ENCODE measurements around the gene SCRN1. TPM values are rescaled to one million over a fixed set of nuclear protein-coding genes. Genes with fewer than 3 reads are reported as not detected.

SCRN1 gene
- polyA plus RNA-seq, 1 donor from 2014 or later: 130 TPM

- Histone ChIP-seq H3K27me3 (ENCODE audit: insufficient read depth, low read depth, low read length) (no peaks in the 10 kb centered on the region), H3K27ac (ENCODE audit: low read length) (peak overlapping the region; percentile 48), H4K20me1 (ENCODE audit: insufficient read depth) (peaks cover 3% of the 10 kb centered on the region), H3K36me3 (ENCODE audit: insufficient read depth, low read length) (peaks cover under 1% of the 10 kb centered on the region), H3K9me3 (ENCODE audit: low read length) (no peaks in the 10 kb centered on the region), H3K9me2 (ENCODE audit: insufficient read depth, low read length) (no peaks in the 10 kb centered on the region), H2AFZ (ENCODE audit: low read depth, low read length) (peak overlapping the region; percentile 29), H3K9ac (ENCODE audit: low read length) (peak overlapping the region; percentile 79), H3K79me2 (replicated peaks; ENCODE audit: insufficient read depth, low read length) (peaks cover 62% of the 10 kb centered on the region), H3F3A (ENCODE audit: insufficient read depth, low read length, poor library complexity, severe bottlenecking) (peaks cover 15% of the 10 kb centered on the region), H3K4me3 (ENCODE audit: low read length) (peak overlapping the region; percentile 89), H3K4me2 (ENCODE audit: low read length) (peak overlapping the region; percentile 95)
- no peak for TF ChIP-seq CTCF (IDR thresholded peaks at IDR 0.05; ENCODE audit: poor library complexity, severe bottlenecking)
- no peak for TF ChIP-seq POLR2AphosphoS5 (IDR thresholded peaks at IDR 0.05)
Observed at GRCh38 chr7:30027740-30028215, 38.2 kb upstream of the SCRN1 start.

GRCh38 chr7:30027065-30027456 is 37.5 kb upstream of the SCRN1 start:
- Histone ChIP-seq H3K36me3 (ENCODE audit: insufficient read depth, low read length) (no peaks in the 10 kb centered on the region), H3K4me3 (ENCODE audit: low read length) (peak overlapping the region; percentile 89), H3K27me3 (ENCODE audit: insufficient read depth, low read depth, low read length) (no peaks in the 10 kb centered on the region), H3K9me2 (ENCODE audit: insufficient read depth, low read length) (no peaks in the 10 kb centered on the region), H3K9ac (ENCODE audit: low read length) (peak overlapping the region; percentile 59), H3F3A (ENCODE audit: insufficient read depth, low read length, poor library complexity, severe bottlenecking) (peaks cover 15% of the 10 kb centered on the region), H4K20me1 (ENCODE audit: insufficient read depth) (peaks cover 3% of the 10 kb centered on the region), H3K4me2 (ENCODE audit: low read length) (peak overlapping the region; percentile 95), H3K79me2 (replicated peaks; ENCODE audit: insufficient read depth, low read length) (peaks cover 57% of the 10 kb centered on the region), H3K27ac (ENCODE audit: low read length) (peak overlapping the region; percentile 61), H3K9me3 (ENCODE audit: low read length) (no peaks in the 10 kb centered on the region), H2AFZ (ENCODE audit: low read depth, low read length) (peak overlapping the region; percentile 24)
- no peak for TF ChIP-seq CTCF (IDR thresholded peaks at IDR 0.05; ENCODE audit: poor library complexity, severe bottlenecking)
- no peak for TF ChIP-seq SMC3 (conservative IDR thresholded peaks at IDR 0.05; ENCODE audit: poor library complexity)
- no peak for TF ChIP-seq MXI1 (conservative IDR thresholded peaks at IDR 0.05; ENCODE audit: poor library complexity, severe bottlenecking)

GRCh38 chr7:30026229-30027064 is 36.8 kb upstream of the SCRN1 start, which contains the start of gene FKBP14:
FKBP14 (minus strand) TSS chr7:30026702; CDS start chr7:30026508, 194 bp downstream.
- Histone ChIP-seq H2AFZ (ENCODE audit: low read depth, low read length) (peak within 1 kb of the TSS; percentile 81), H3K27ac (ENCODE audit: low read length) (peak within 1 kb of the TSS; percentile 61), H3K9ac (ENCODE audit: low read length) (peak within 1 kb of the TSS; percentile 59), H3K4me3 (ENCODE audit: low read length) (peak within 1 kb of the TSS; percentile 89), H3K9me3 (ENCODE audit: low read length) (no peaks in the 10 kb centered on the region), H3K4me2 (ENCODE audit: low read length) (peak within 1 kb of the TSS; percentile 95), H4K20me1 (ENCODE audit: insufficient read depth) (peaks cover 3% of the 10 kb centered on the region), H3K79me2 (replicated peaks; ENCODE audit: insufficient read depth, low read length) (peaks cover 51% of the 10 kb centered on the region), H3K36me3 (ENCODE audit: insufficient read depth, low read length) (no peaks in the 10 kb centered on the region), H3K27me3 (ENCODE audit: insufficient read depth, low read depth, low read length) (no peaks in the 10 kb centered on the region), H3K9me2 (ENCODE audit: insufficient read depth, low read length) (no peaks in the 10 kb centered on the region), H3F3A (ENCODE audit: insufficient read depth, low read length, poor library complexity, severe bottlenecking) (peaks cover 15% of the 10 kb centered on the region)
- TF ChIP-seq SMC3 (conservative IDR thresholded peaks at IDR 0.05; ENCODE audit: poor library complexity) (peak; percentile 26), RAD21 (conservative IDR thresholded peaks at IDR 0.05) (peak; percentile 42), POLR2AphosphoS5 (IDR thresholded peaks at IDR 0.05) (no peak), EP300 (conservative IDR thresholded peaks at IDR 0.05; ENCODE audit: poor library complexity, severe bottlenecking) (peak; percentile 35), MXI1 (conservative IDR thresholded peaks at IDR 0.05; ENCODE audit: poor library complexity, severe bottlenecking) (peak; percentile 89)

Measured in neural cell (in vitro differentiated cells).